Urinary bladder (tissue), 4 donors: ENCODE data around the gene VN1R5. TPM values are rescaled to one million over a fixed set of nuclear protein-coding genes. Genes with fewer than 3 reads are reported as not detected.

Source experiments
- DNase-seq: peaks from one replicate; pipeline ENCODE4 v3.0.0-alpha.2; 2015; ENCODE audit errors: extremely low spot score
- H3K27ac ChIP-seq: one replicate; pipeline ENCODE4 v1.5.1; 2013; ENCODE audit warnings: low read depth, mild to moderate bottlenecking, moderate library complexity
- H3K36me3 ChIP-seq: one replicate; pipeline ENCODE4 v1.6.1; 2013; ENCODE audit warnings: mild to moderate bottlenecking, moderate library complexity; ENCODE audit not compliant: insufficient read depth
- H3K4me1 ChIP-seq: one replicate; pipeline ENCODE4 v1.6.1; 2013; ENCODE audit warnings: mild to moderate bottlenecking, moderate library complexity; ENCODE audit not compliant: insufficient read depth
- H3K4me3 ChIP-seq: one replicate; pipeline ENCODE4 v1.5.1; 2013; ENCODE audit warnings: low read depth, low read length
- WGBS: extraction: QIAGEN DNeasy Blood & Tissue Kit; methylation state at CpG from one replicate; pipeline ENCODE4 v1.1.7; 2013; 5-methylcytosine and 5-hydroxymethylcytosine counted together
- polyA plus RNA-seq: library from polyadenylated mRNA; stranded (reverse); fragments of 200-250 nt; gene quantifications from one replicate; pipeline ENCODE4 v1.2.3, GENCODE V29; 2013
- small RNA-seq: library from RNA; depleted of rRNA; stranded (forward); fragments of <200 nt; gene quantifications from one replicate; pipeline ENCODE3, GENCODE V24; 2014
- total RNA-seq: library from RNA; depleted of rRNA; stranded (reverse); fragments of >200 nt; gene quantifications from one replicate; pipeline ENCODE4 v1.2.3, GENCODE V29; 2014
- donor health status: healthy with polysubstance abuse.
- donor health status: healthy.

VN1R5 gene
- total and polyA plus RNA-seq, 2 donors: not detected

DNA sequence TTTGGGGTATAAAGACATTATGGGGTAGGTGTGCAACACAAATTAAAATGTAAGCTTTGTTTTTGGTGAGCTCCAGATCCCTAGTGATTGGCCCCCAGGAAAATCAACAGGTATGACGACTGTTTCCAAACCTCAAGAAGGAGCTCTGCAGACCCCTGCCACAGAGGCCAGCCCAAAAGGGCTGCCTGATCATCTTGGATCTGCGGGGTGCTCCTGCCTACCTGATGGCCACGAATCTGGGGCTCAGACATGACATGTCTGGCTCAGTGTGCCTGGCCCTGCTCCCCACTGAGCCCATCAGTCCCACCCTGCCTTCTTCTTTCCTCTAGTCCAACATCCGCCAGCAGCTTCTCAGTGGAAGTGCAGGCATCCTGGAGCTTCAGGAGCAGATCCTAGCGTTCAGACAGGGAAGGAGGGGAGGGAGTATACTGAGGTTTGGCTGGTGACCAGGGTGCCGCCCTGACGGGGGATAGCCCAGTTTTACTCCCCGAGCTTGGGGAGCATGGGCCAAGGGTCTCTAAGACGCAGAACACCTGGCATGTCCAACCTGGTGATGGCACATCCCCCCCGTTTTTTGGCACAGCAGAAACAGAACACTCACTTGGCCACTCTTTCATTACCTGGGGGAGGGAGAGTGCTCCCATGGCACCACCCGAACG, 44.0 kb downstream of the VN1R5 start:
- WGBS: 80% methylated on average over 12 of the region's 12 CpGs
- Histone ChIP-seq H3K4me1 (no peaks in the 10 kb centered on the region), H3K4me3 (no peak overlapping the region), H3K36me3 (no peaks in the 10 kb centered on the region), H3K27ac (no peak overlapping the region)
- DNase-seq: no peak

DNA sequence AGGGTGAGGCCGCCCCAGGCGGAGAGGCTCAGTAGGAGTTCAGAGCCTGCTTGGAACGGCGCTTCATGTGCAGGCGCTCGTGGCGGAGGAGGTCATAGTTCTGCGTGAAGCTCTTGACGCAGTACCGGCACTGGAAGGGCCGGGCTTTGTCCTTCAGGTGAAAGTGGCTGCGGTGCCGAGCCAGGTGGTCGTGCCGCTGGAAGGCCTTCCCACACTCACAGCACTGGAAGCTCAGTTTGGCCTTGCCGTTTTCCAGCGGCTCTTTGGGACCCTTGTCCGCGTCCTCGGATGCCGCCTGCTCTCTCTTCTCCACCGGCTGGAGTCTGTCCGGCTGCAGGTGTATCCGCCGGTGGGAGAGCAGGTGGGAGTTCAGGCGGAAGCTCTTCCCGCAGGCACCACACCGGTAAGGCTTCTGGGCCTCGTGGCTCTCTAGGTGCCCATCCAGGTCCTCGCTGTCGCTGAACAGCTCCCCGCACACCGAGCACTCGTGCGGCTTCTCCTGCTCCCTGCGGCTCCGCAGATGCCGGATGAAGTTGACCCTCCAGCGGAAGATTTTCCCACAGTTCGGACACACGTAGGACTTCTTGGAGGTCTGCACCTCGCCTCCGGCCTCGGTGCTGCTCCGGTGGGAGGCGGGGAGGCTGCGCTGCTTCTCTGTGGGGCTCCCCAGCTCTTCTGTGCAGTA, 44.8 kb downstream of the VN1R5 start:
- DNase-seq: no peak
- WGBS: 97% methylated on average over 47 of the region's 47 CpGs
- Histone ChIP-seq H3K36me3 (no peaks in the 10 kb centered on the region), H3K4me3 (no peak overlapping the region), H3K27ac (no peak overlapping the region), H3K4me1 (no peaks in the 10 kb centered on the region)

DNA sequence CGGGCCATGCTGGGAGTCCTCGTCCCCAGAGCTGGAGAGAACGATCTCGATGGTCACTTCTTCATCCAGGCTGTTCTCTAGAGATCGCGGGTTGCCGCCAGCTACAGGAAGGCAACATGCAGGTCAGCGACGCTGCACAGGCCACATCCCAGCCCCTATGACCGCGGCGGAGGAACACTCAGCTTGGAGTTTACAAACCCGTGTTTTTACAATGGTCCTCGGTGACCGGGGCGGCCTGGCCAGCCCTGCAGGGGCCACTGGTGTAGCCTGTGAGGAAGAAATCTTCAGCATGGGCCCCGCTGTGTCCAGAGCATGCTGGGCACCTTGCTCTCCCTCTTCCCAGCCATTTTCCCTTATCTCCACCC, 45.3 kb downstream of the VN1R5 start:
- H3K27ac ChIP-seq: no peak overlapping the region
- no peak for DNase-seq
- WGBS: 96% methylated on average over 17 of the region's 17 CpGs
- H3K4me3 ChIP-seq: no peak overlapping the region
- H3K4me1 ChIP-seq: no peaks in the 10 kb centered on the region
- no peaks in the 10 kb centered on the region for H3K36me3 ChIP-seq

DNA sequence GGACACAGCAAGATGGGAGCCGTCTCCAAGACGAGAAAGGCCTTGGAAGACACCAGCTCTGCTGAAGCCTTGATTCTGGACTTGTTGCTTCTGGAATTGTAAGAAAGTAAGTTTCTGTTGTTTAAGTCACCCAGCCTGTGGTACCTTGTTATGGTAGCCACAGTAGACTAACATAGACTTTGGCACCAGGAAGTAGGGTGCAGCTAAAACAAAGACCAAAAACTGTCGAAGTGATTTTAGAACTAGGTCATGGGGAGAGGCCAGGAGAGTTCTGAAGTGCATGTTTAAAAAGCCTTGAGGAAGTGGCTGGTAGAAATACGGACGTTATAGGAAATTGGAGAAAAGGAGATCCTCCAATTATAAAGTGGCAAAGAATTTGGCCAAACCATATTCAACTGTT, 47.3 kb downstream of the VN1R5 start:
- H3K4me3 ChIP-seq: no peak overlapping the region
- no peaks in the 10 kb centered on the region for H3K36me3 ChIP-seq
- no peak overlapping the region for H3K27ac ChIP-seq
- no peaks in the 10 kb centered on the region for H3K4me1 ChIP-seq
- DNase-seq: no peak
- WGBS: 57% methylated on average over 5 of the region's 5 CpGs

DNA sequence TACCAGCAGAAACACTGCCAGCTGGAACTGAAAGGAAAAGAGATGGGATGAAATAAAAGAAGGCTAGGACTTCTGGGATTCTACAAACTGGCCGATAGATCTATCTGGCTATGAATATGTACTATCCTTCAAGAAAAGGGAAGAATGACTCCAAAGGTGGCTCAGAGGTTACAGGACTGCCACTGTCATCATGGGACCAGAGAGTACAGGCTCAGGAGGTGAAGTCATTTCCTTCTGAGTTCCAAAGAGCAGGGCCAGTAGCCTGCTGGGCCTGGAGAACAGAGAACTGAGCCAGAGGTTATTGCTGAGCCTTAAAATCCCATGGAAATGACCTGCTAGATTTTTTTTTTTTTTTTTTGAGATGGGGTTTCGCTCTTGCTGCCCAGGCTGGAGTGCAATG, 48.2 kb downstream of the VN1R5 start:
- Histone ChIP-seq H3K4me1 (no peaks in the 10 kb centered on the region), H3K36me3 (no peaks in the 10 kb centered on the region), H3K4me3 (no peak overlapping the region), H3K27ac (no peak overlapping the region)
- 95% methylated on average over 2 of the region's 2 CpGs for WGBS
- DNase-seq: no peak

Small RNAs within 50 kb of the gene (small RNA-seq; reads per million reads assigned to genes)
- gene RF00019: not detected

Other genes starting within 250 kb of the VN1R5 start
- 2.7 TPM for gene ZNF695, start 248.0 kb upstream of the VN1R5 start, total RNA-seq
- gene ZNF695, start 248.0 kb upstream of the VN1R5 start, polyA plus RNA-seq: 0.11 TPM
- gene ZNF670, start 177.3 kb upstream of the VN1R5 start, total RNA-seq: 8.7 TPM
- 3.0 TPM for gene ZNF670, start 177.3 kb upstream of the VN1R5 start, polyA plus RNA-seq
- 12.0 TPM for gene ZNF669, start 151.7 kb upstream of the VN1R5 start, total RNA-seq
- gene ZNF669, start 151.7 kb upstream of the VN1R5 start, polyA plus RNA-seq: 5.8 TPM
- 116 TPM for gene ZNF124, start 84.1 kb upstream of the VN1R5 start, total RNA-seq
- gene ZNF124, start 84.1 kb upstream of the VN1R5 start, polyA plus RNA-seq: 2.1 TPM
- 17.2 TPM for gene ZNF496, start 75.8 kb downstream of the VN1R5 start, total RNA-seq
- gene ZNF496, start 75.8 kb downstream of the VN1R5 start, polyA plus RNA-seq: 27.8 TPM
- 2.4 TPM for gene NLRP3, start 160.1 kb downstream of the VN1R5 start, total RNA-seq
- gene NLRP3, start 160.1 kb downstream of the VN1R5 start, polyA plus RNA-seq: 2.8 TPM
- not detected for gene OR2B11, start 202.0 kb downstream of the VN1R5 start, total RNA-seq
- gene OR2B11, start 202.0 kb downstream of the VN1R5 start, polyA plus RNA-seq: not detected